Epithelial cell of proximal tubule (primary cell): ENCODE measurements around the gene KCNK2. TPM values are rescaled to one million over a fixed set of nuclear protein-coding genes. Genes with fewer than 3 reads are reported as not detected.

Source experiments
- DNase-seq: peaks from one replicate; pipeline ENCODE4 v3.0.0-alpha.2; 2011; ENCODE audit warnings: low read depth
- H3K4me3 ChIP-seq: 2 replicates; pipeline ENCODE4 v1.5.1; 2011; ENCODE audit warnings: low read depth, mild to moderate bottlenecking, low read length
- total RNA-seq: library from RNA; depleted of rRNA; stranded (reverse); fragments of >200 nt; gene quantifications from 2 replicates; pipeline ENCODE4 v1.2.3, GENCODE V29; 2015
- TF ChIP-seq, protein P1 (sequence below): conservative IDR thresholded peaks from 2 replicates; pipeline ENCODE4 v1.5.1; 2012; ENCODE audit warnings: low read depth, mild to moderate bottlenecking, low read length

KCNK2 gene
- total RNA-seq, 1 donor from 2014 or later, result not detected

DNA sequence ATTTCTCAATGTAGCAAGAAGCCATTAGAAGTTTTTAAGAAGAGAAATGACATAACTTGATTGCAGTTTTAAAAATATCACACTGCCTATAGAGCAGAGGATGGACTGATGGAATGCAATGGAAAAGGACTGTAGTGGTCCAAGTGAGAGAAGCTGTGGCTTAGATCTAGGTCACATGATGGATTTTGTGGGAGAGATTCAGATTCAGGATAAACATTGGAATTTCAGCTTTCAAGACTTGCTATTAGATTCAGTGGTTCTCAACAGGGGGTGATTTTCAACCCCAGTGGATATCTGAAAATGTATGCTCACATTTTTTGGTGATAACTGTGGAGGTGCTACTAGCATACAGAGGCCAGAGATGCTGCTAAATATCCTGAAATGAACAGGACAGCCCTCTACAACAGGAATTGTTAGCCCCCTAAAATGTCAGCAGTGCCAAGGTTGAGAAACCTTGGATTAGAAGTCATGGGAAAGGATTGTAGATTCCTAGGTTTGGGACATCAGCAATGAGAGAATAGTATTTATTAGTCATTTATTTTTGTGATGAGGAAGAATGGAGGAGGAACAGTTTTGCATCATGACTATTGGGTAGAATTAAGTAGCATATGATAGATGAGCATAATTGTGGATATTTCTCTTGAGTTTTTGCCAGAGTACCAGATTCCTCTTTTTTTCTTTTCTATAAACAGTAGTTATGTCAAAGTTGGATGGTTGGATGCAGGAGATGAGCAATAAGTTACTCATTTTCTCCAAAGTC is 30.1 kb upstream of the KCNK2 start:
- TF ChIP-seq, protein P1, sequence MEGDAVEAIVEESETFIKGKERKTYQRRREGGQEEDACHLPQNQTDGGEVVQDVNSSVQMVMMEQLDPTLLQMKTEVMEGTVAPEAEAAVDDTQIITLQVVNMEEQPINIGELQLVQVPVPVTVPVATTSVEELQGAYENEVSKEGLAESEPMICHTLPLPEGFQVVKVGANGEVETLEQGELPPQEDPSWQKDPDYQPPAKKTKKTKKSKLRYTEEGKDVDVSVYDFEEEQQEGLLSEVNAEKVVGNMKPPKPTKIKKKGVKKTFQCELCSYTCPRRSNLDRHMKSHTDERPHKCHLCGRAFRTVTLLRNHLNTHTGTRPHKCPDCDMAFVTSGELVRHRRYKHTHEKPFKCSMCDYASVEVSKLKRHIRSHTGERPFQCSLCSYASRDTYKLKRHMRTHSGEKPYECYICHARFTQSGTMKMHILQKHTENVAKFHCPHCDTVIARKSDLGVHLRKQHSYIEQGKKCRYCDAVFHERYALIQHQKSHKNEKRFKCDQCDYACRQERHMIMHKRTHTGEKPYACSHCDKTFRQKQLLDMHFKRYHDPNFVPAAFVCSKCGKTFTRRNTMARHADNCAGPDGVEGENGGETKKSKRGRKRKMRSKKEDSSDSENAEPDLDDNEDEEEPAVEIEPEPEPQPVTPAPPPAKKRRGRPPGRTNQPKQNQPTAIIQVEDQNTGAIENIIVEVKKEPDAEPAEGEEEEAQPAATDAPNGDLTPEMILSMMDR, result no peak
- no peak for DNase-seq

DNA sequence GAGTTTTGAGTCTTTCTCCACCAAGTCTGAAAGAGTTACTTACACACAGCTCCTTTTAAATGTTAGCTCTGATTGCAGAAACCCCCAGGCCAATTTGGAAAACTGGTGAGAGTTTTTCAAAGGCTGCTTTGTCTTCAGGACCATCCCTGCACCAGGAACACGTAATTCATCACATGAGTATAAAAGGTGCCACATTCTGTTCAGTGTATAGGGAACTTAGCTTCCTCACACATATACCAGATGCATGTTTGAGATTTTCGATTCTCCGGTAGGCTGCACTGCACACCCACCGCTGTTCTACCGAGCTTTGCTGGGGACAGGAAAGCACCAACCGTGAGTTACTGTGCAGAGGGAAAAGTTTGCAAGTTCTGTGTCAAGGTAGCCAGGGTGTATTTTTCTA is 28.3 kb upstream of the KCNK2 start:
- no peak for DNase-seq
- H3K4me3 ChIP-seq, result no peak overlapping the region
- TF ChIP-seq, protein P1, result no peak

More for the DNA sequence above, 30.1 kb upstream of the KCNK2 start:
- no peak overlapping the region for H3K4me3 ChIP-seq

DNA sequence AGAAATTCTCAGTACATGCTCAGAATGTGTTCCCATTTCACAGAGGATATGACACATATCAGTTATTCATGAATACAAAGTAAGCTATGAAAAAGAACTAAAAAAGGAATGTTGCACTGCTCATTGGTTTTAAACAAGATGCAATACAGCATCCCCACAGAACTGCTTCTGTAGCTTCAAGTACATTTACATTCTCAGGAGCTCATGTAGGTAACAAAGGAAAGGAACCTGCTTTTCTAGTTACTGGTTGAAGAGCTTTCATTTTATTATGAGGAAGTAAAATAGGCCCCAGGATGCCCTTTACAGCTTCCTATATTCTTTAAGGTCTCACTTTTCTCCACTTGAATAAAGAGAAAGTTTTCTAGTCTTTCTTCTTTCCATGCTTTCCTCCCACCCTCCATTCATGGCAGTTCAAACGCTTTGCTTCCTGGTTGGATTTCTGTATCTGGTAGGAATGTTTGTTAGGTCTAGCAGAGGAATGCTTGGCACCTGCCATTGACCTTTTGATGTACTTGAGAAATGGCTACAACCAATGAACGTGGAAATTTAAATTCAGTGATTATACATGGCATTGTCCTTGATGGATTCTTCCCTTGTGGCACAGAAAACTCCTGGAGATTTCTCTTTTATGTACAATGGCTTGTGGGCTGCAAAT is 27.1 kb upstream of the KCNK2 start:
- H3K4me3 ChIP-seq, result no peak overlapping the region
- TF ChIP-seq, protein P1, result no peak
- no peak for DNase-seq

DNA sequence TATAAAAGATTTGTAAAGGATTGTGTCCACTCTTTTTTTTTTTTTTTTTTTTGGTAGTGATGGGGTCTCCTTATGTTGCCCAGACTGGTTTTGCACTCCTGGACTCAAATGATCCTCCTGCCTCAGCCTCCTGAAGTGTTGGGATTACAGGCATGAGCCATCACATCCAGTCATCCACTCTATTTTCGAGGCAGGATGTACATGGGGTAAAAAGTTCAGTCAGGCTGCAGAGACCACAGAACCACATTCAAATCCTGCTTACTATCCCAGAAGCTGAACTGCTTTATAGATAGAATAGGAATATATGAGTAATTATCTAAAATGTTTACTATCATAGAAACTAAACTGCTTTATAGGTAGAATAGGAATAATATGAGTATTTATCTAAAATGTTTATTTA is 26.0 kb upstream of the KCNK2 start:
- no peak for DNase-seq
- H3K4me3 ChIP-seq, result no peak overlapping the region
- TF ChIP-seq, protein P1, result no peak

DNA sequence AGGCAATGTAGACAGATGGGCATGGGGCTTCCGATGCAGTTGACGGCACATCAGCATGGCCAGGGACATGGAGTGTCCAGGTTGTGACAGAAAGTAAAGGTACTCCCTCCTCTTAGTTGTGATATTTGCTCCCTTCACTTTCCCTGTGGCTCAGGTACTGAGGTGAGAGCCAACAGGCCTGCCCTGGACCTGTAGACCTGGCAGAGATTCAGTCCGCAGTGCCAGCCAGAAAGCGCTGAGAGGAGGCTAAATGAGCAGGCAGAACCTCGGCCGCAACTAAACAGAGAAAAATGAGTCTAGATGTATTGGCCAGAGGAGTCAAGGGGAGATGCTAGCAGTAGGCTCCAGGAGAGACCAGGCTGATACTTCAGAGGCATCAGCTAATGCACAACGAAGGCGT is 22.6 kb upstream of the KCNK2 start:
- TF ChIP-seq, protein P1, result no peak
- no peak overlapping the region for H3K4me3 ChIP-seq
- DNase-seq, result no peak

DNA sequence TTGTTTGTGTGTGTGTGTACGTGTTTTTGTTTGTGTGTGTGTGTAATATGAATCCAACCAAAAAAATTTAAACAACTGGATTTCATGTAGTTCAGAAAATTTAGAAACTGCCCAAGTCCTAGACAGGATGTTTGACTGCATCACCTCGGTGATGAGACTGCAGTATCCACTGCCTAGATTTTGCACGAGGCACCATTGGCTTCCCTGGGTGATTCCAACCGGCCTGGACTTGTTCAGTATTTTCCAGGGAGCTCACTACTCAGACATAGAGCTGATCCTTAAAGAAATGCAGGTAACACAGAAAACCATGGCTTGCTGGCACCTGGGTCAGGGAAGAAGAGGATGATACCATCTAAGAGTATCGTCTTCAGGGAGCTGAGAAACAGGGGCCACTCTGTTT is 18.2 kb upstream of the KCNK2 start:
- no peak for DNase-seq

More for the DNA sequence above, 18.2 kb upstream of the KCNK2 start:
- TF ChIP-seq, protein P1, result no peak
- H3K4me3 ChIP-seq, result no peak overlapping the region
